K562 (cell line): ENCODE data around the gene ATM. TPM values are rescaled to one million over a fixed set of nuclear protein-coding genes. Genes with fewer than 3 reads are reported as not detected.

Source experiments
- ATAC-seq: fragments of 200-7000 bp; cut with Tn5 transposase; 3 replicates; pipeline ENCODE4 v1.9.1; 2020; ENCODE audit warnings: moderate library complexity
- BruUV-seq: library from RNA; stranded (reverse); fragments of 400-500 nt; replicated peaks from 2 replicates; lab custom pipeline; 2021; lab: Mats Ljungman, UMichigan
- CTCF ChIA-PET: fragments of 300-600 bp; formaldehyde crosslinking; extraction: SDS; loops from one replicate; lab custom pipeline; 2021; ENCODE audit warnings: low intra/inter-chr PET ratio; lab: Yijun Ruan, JAX
- POLR2A ChIA-PET: fragments of 300-600, 350-650 bp; sonication (Branson Sonifier 250); formaldehyde crosslinking; extraction: SDS; loops from one replicate; lab custom pipeline; 2021; ENCODE audit warnings: antibody characterized with exemption, inconsistent platforms; lab: Yijun Ruan, JAX
- DNase-seq, 4 experiments: peaks; one replicate each; pipeline versions ENCODE4 v3.0.0 to v3.0.0-alpha.2; 2011 to 2018; ENCODE audit warnings: low spot score in 3 of 4, mixed read lengths in 3 of 4; ENCODE audit errors: extremely low read depth in 1 of 4
- FAIRE-seq: peaks from 2 replicates; lab custom pipeline; 2011; peaks lifted over from hg19 to GRCh38; lab: Jason Lieb, UNC
- H2AFZ ChIP-seq: 2 replicates; pipeline ENCODE4 v1.6.0; 2011; ENCODE audit warnings: low read depth, low read length, control low read depth, inconsistent platforms
- H3K27ac ChIP-seq: fragments of 200-600 bp; 3 replicates; pipeline ENCODE4 v1.8.0; 2011; ENCODE audit warnings: low read depth, mild to moderate bottlenecking, control low read depth, inconsistent platforms, low read length, moderate library complexity, mixed read lengths; ENCODE audit errors: extremely low read depth
- H3K27me3 ChIP-seq, 2 experiments: fragments of 300-600 bp in 1 of 2; 2 replicates in 1 of 2; 3 replicates in 1 of 2; pipeline versions ENCODE4 v1.6.0 to v1.8.0; 2011; ENCODE audit warnings: inconsistent platforms in 2 of 2, low read length in 2 of 2, mild to moderate bottlenecking in 1 of 2, mixed read lengths in 1 of 2, moderate library complexity in 1 of 2; ENCODE audit not compliant: control insufficient read depth in 2 of 2, insufficient read depth in 2 of 2
- H3K36me3 ChIP-seq: fragments of 300-600 bp; 3 replicates; pipeline ENCODE4 v1.8.0; 2011; ENCODE audit warnings: mild to moderate bottlenecking, low read length, inconsistent platforms; ENCODE audit not compliant: control insufficient read depth, insufficient read depth
- H3K4me1 ChIP-seq, 2 experiments: fragments of 200-600 bp in 1 of 2; replicated peaks in 1 of 2; 2 replicates in 1 of 2; 3 replicates in 1 of 2; pipeline versions ENCODE4 v1.5.1 to v1.8.0; 2011; ENCODE audit warnings: inconsistent platforms in 2 of 2, low read length in 2 of 2, mild to moderate bottlenecking in 1 of 2, mixed read lengths in 1 of 2, moderate library complexity in 1 of 2; ENCODE audit not compliant: control insufficient read depth in 2 of 2, insufficient read depth in 2 of 2
- H3K4me2 ChIP-seq: 2 replicates; pipeline ENCODE4 v1.6.1; 2011; ENCODE audit warnings: low read length, control low read depth, inconsistent platforms, mixed read lengths; ENCODE audit not compliant: insufficient read depth
- H3K4me3 ChIP-seq: fragments of 200-600 bp; sonication (generic), shearing (Covaris generic); 2 replicates; pipeline ENCODE4 v1.5.1; 2016; ENCODE audit warnings: control low read depth, inconsistent platforms
- H3K79me2 ChIP-seq: fragments of 200-600 bp; 3 replicates; pipeline ENCODE4 v1.8.0; 2011; ENCODE audit warnings: low read length, inconsistent platforms; ENCODE audit not compliant: control insufficient read depth, insufficient read depth
- H3K9ac ChIP-seq, 2 experiments: 2 replicates each; pipeline versions ENCODE4 v1.6.0 to v1.6.1; 2011; ENCODE audit warnings: low read depth in 2 of 2, low read length in 2 of 2, control low read depth in 1 of 2, inconsistent platforms in 1 of 2, mild to moderate bottlenecking in 1 of 2, mixed read lengths in 1 of 2; ENCODE audit not compliant: insufficient read depth in 1 of 2
- H3K9me1 ChIP-seq: one replicate; pipeline ENCODE4 v1.6.0; 2011; ENCODE audit warnings: inconsistent platforms, mild to moderate bottlenecking, low read length, moderate library complexity; ENCODE audit not compliant: control insufficient read depth, insufficient read depth
- H3K9me3 ChIP-seq: replicated peaks from 2 replicates; pipeline ENCODE4 v1.5.1; 2011; ENCODE audit warnings: low read depth, low read length, inconsistent platforms; ENCODE audit not compliant: control insufficient read depth, insufficient read depth
- H4K20me1 ChIP-seq: replicated peaks from 2 replicates; pipeline ENCODE4 v1.6.1; 2011; ENCODE audit warnings: low read length, inconsistent platforms, mixed read lengths; ENCODE audit not compliant: control insufficient read depth, insufficient read depth
- FOSL1 ChIP-seq: fragments of 200-800 bp; sonication (Bioruptor generic); conservative IDR thresholded peaks from 2 replicates; pipeline ENCODE4 v1.6.1; 2016; ENCODE audit warnings: missing genetic modification characterization, missing compliant biosample characterization
- MCM3 ChIP-seq: fragments of 450-650 bp; IDR thresholded peaks from 2 replicates; pipeline ENCODE4 v1.6.1; 2016
- XRCC3 ChIP-seq: fragments of 450-650 bp; IDR thresholded peaks from 2 replicates; pipeline ENCODE4 v1.6.1; 2017; ENCODE audit warnings: mild to moderate bottlenecking, moderate library complexity
- ZNF830 ChIP-seq: fragments of 250-450 bp; sonication (Bioruptor Pico); IDR thresholded peaks from 2 replicates; pipeline ENCODE4 v1.5.0; 2021; ENCODE audit warnings: mild to moderate bottlenecking
- WGBS: fragments of 100-300 bp; shearing (Covaris generic); methylation state at CpG from one replicate; pipeline ENCODE4 v1.1.6; 2016; ENCODE audit warnings: low coverage, mixed read lengths; ENCODE audit not compliant: insufficient coverage; ENCODE audit errors: missing lambda C conversion rate; 5-methylcytosine and 5-hydroxymethylcytosine counted together
- in situ Hi-C: fragments of 300-500 bp; cut with MboI; formaldehyde crosslinking; loops from 4 replicates; pipeline ENCODE4 v1.15.0; 2018; ENCODE audit warnings: inconsistent platforms, mixed read lengths
- intact Hi-C: fragments of 100-400 bp; cut with micrococcal nuclease; formaldehyde crosslinking; loops from 2 replicates; pipeline ENCODE4 v1.14.2; 2022
- polyA plus RNA-seq, 8 experiments: library from polyadenylated mRNA; depleted of rRNA in 4 of 8; stranded (reverse) in 5 of 8; unstranded in 3 of 8; fragments of >200 nt; fragmentation: Nextera tagmentation in 2 of 8; fragmentation: Illumina TruSeq in 1 of 8; extraction: Ambion mirVana in 2 of 8; extraction: Trizol in 1 of 8; gene quantifications; 2 replicates each; pipeline versions ENCODE4 v1.2.1 to v1.2.3, GENCODE V29; 2011 to 2014; ENCODE audit warnings: inconsistent platforms in 1 of 8, missing spikeins in 1 of 8
- total RNA-seq, 7 experiments: library from RNA; depleted of rRNA in 6 of 7; stranded (reverse); fragments of >200 nt in 6 of 7; fragmentation: Illumina TruSeq in 2 of 7; extraction: Trizol in 2 of 7; gene quantifications; 2 replicates each; pipeline versions ENCODE4 v1.2.1 to v1.2.3, GENCODE V29; 2011 to 2021; ENCODE audit warnings: low replicate concordance in 1 of 7
- TF ChIP-seq, protein P1 (sequence below), 2 experiments: fragments of 450-650 bp in 1 of 2; sonication (generic) in 1 of 2; formaldehyde crosslinking in 1 of 2; IDR thresholded peaks; 2 replicates each; pipeline versions ENCODE4 v1.7.1 to v1.9.0; 2016 to 2022; ENCODE audit warnings: inconsistent platforms in 1 of 2, mild to moderate bottlenecking in 1 of 2, missing genetic modification reagents in 1 of 2

ATM gene
- total and polyA plus RNA-seq, 9 of the 15 experiments (the other 6 are each of a cell fraction or from before 2014, with no cell fraction given): 8.3 to 46.8 (median 26.2) TPM

DNA sequence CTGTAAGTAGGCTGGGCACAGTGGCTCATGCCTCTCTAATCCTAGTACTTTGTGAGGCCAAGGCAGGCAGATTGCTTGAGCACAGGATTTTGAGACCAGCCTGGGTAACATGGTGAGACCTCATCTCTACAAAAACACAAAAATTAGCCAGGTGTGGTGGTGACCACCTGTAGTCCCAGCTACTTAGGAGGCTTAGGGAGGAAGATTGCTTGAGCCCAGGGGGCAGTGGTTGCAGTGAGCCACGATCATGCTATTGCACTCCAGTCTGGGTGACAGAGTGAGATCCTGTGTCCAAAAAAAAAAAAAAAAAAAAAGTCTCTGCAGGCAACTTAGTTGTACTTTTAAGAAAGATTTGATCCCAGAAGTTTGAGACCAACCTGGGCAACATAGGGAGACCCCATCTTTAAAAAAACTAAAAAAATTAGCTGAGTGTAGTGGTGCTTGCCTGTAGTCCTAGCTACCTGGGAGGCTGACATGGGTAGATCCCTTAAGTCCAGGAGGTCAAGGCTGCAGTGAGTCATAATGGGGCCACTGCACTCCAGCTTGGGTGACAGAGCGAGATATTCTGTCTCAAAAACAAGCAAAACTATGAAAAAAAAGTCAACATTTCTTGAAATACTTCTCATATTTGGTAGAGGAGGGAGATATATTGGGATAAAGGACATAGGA, 10.5 kb downstream of the ATM start:
- peak; percentile 54; the same call in 2 of the 3 replicates for ATAC-seq
- Histone ChIP-seq H2AFZ (no peak overlapping the region), H3K9me1 (no peaks in the 10 kb centered on the region), H3K27ac (no peak overlapping the region)
- in situ Hi-C loops: no loop called here
- TF ChIP-seq FOSL1 (tag) (0 out of 2 replicates have a peak, but pooled peaks have one; percentile 24), XRCC3 (no peak)
- TF ChIP-seq, all 486 proteins: peak for 1
- Histone ChIP-seq H3K27me3 (no peaks in the 10 kb centered on the region), H3K36me3 (peaks cover 45% of the 10 kb centered on the region), H3K4me1 (no peaks in the 10 kb centered on the region), H3K4me3 (no peak overlapping the region), H3K9ac (no peak overlapping the region), H3K79me2 (0 out of 3 replicates have a peak, but pooled peaks cover under 1% of the 10 kb centered on the region), H3K4me2 (no peak overlapping the region), H4K20me1 (no peaks in the 10 kb centered on the region), H3K9me3 (no peaks in the 10 kb centered on the region)
- intact Hi-C loops: no loop called here
- peak in 1 of 4 experiments; percentile 26 for DNase-seq
- BruUV-seq: no TSS peak
- ChIA-PET POLR2A (interaction anchor here (1.0 kb wide), 1 partner anchor 10 kb away, joined by 3 read pairs; the partner anchor contains the start of gene ATM), CTCF (interaction anchor here (0.6 kb wide), 1 partner anchor 17 kb away, joined by 3 read pairs; no protein-coding TSS in a partner anchor)
- peak; percentile 35 for FAIRE-seq
- 79% methylated on average over 2 of the region's 2 CpGs for WGBS

DNA sequence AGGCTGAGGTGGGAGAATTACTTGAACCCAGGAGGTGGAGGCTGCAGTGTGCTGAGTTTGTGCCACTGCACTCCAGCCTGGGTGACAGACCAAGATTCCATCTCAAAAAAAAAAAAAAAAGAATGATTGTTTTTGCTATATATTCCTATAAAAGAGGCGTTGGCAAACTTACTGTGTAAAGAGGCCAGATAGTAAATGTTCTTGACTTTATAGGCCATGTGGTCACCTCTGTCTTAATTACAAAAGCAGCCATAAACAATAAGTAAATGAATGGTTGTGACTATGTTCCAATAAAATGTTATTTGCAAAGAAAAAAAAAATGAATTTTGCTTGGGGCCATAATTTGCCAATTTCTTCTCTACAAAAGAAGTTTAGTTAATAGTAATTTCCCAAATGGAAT, 12.3 kb downstream of the ATM start:
- no peak for DNase-seq
- no peak overlapping the region for H3K4me3 ChIP-seq
- no peaks in the 10 kb centered on the region for H3K9me3 ChIP-seq
- H3K27me3 ChIP-seq: no peaks in the 10 kb centered on the region
- CTCF ChIA-PET: no interaction called here
- WGBS: 90% methylated on average over 1 of the region's 1 CpG
- BruUV-seq: no TSS peak
- H3K4me1 ChIP-seq: no peaks in the 10 kb centered on the region
- no peaks in the 10 kb centered on the region for H4K20me1 ChIP-seq
- H2AFZ ChIP-seq: no peak overlapping the region
- FAIRE-seq: no peak
- in situ Hi-C loops (no loop called here), intact Hi-C loops (no loop called here)
- H3K9me1 ChIP-seq: no peaks in the 10 kb centered on the region
- H3K36me3 ChIP-seq: peaks cover 31% of the 10 kb centered on the region; the same call in 2 of the 3 replicates
- ATAC-seq: no peak
- POLR2A ChIA-PET: interaction anchor here (0.6 to 0.7 kb wide), 2 partner anchors 13 to 120 kb away, joined by 3 read pairs; partner anchors contain the start of gene NPAT
- H3K9ac ChIP-seq: no peak overlapping the region
- H3K4me2 ChIP-seq: no peak overlapping the region
- no peak overlapping the region for H3K27ac ChIP-seq
- no peaks in the 10 kb centered on the region for H3K79me2 ChIP-seq
- TF ChIP-seq, protein P1, sequence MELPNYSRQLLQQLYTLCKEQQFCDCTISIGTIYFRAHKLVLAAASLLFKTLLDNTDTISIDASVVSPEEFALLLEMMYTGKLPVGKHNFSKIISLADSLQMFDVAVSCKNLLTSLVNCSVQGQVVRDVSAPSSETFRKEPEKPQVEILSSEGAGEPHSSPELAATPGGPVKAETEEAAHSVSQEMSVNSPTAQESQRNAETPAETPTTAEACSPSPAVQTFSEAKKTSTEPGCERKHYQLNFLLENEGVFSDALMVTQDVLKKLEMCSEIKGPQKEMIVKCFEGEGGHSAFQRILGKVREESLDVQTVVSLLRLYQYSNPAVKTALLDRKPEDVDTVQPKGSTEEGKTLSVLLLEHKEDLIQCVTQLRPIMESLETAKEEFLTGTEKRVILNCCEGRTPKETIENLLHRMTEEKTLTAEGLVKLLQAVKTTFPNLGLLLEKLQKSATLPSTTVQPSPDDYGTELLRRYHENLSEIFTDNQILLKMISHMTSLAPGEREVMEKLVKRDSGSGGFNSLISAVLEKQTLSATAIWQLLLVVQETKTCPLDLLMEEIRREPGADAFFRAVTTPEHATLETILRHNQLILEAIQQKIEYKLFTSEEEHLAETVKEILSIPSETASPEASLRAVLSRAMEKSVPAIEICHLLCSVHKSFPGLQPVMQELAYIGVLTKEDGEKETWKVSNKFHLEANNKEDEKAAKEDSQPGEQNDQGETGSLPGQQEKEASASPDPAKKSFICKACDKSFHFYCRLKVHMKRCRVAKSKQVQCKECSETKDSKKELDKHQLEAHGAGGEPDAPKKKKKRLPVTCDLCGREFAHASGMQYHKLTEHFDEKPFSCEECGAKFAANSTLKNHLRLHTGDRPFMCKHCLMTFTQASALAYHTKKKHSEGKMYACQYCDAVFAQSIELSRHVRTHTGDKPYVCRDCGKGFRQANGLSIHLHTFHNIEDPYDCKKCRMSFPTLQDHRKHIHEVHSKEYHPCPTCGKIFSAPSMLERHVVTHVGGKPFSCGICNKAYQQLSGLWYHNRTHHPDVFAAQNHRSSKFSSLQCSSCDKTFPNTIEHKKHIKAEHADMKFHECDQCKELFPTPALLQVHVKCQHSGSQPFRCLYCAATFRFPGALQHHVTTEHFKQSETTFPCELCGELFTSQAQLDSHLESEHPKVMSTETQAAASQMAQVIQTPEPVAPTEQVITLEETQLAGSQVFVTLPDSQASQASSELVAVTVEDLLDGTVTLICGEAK (IDR thresholded peaks at IDR 0.05): no peak
- TF ChIP-seq, protein P1 (CRISPR knock-in tag; IDR thresholded peaks at IDR 0.05): no peak
- TF ChIP-seq MCM3 (no peak), ZNF830 (CRISPR knock-in tag) (no peak)
